Astrocyte (in vitro differentiated cells and primary cell): Measurements from ENCODE around the gene PSENEN. TPM values are rescaled to one million over a fixed set of nuclear protein-coding genes. Genes with fewer than 3 reads are reported as not detected.

ENCODE experiments used
- DNase-seq: peaks from one replicate; pipeline ENCODE4 v3.0.0-alpha.2; 2010; ENCODE audit warnings: low read depth
- FAIRE-seq: peaks from 2 replicates; lab custom pipeline; 2011; peaks lifted over from hg19 to GRCh38; lab: Jason Lieb, UNC
- H2AFZ ChIP-seq: 2 replicates; pipeline ENCODE4 v1.6.0; 2012; ENCODE audit warnings: low read depth, low read length, inconsistent platforms
- H3K27ac ChIP-seq: 2 replicates; pipeline ENCODE4 v1.5.1; 2011; ENCODE audit warnings: low read depth, low read length, inconsistent platforms
- H3K27me3 ChIP-seq: 2 replicates; pipeline ENCODE4 v1.6.0; 2011; ENCODE audit warnings: low read length, inconsistent platforms; ENCODE audit not compliant: insufficient read depth
- H3K36me3 ChIP-seq: 2 replicates; pipeline ENCODE4 v1.5.1; 2011; ENCODE audit warnings: low read length, inconsistent platforms; ENCODE audit not compliant: insufficient read depth
- H3K4me1 ChIP-seq: 2 replicates; pipeline ENCODE4 v1.5.1; 2011; ENCODE audit warnings: low read length, inconsistent platforms; ENCODE audit not compliant: insufficient read depth
- H3K4me2 ChIP-seq: 2 replicates; pipeline ENCODE4 v1.6.0; 2012; ENCODE audit warnings: low read length, inconsistent platforms
- H3K4me3 ChIP-seq: 2 replicates; pipeline ENCODE4 v1.5.1; 2011; ENCODE audit warnings: low read depth, mild to moderate bottlenecking, low read length, inconsistent platforms; ENCODE audit not compliant: insufficient read depth
- H3K79me2 ChIP-seq: 2 replicates; pipeline ENCODE4 v1.6.0; 2012; ENCODE audit warnings: mild to moderate bottlenecking, low read length, inconsistent platforms; ENCODE audit not compliant: insufficient read depth
- H3K9ac ChIP-seq: 2 replicates; pipeline ENCODE4 v1.6.0; 2012; ENCODE audit warnings: mild to moderate bottlenecking, low read length, inconsistent platforms
- H3K9me3 ChIP-seq: 2 replicates; pipeline ENCODE4 v1.5.1; 2012; ENCODE audit warnings: low read depth, mild to moderate bottlenecking, low read length, inconsistent platforms; ENCODE audit not compliant: insufficient read depth
- H4K20me1 ChIP-seq: 2 replicates; pipeline ENCODE4 v1.6.0; 2012; ENCODE audit warnings: low read length, inconsistent platforms; ENCODE audit not compliant: insufficient read depth
- H3K27ac Mint-ChIP-seq: one replicate; pipeline ENCODE4 v1.8.0; 2021; ENCODE audit warnings: mild to moderate bottlenecking, mixed read lengths; ENCODE audit not compliant: unreplicated experiment
- H3K27me3 Mint-ChIP-seq: one replicate; pipeline ENCODE4 v1.8.0; 2021; ENCODE audit warnings: low read depth, mixed read lengths; ENCODE audit not compliant: unreplicated experiment
- H3K36me3 Mint-ChIP-seq: one replicate; pipeline ENCODE4 v1.8.0; 2021; ENCODE audit warnings: low read depth, mixed read lengths; ENCODE audit not compliant: unreplicated experiment
- H3K4me1 Mint-ChIP-seq: one replicate; pipeline ENCODE4 v1.8.0; 2021; ENCODE audit warnings: low read depth, mixed read lengths; ENCODE audit not compliant: unreplicated experiment
- H3K4me3 Mint-ChIP-seq: one replicate; pipeline ENCODE4 v1.8.0; 2021; ENCODE audit warnings: mild to moderate bottlenecking, moderate library complexity, mixed read lengths; ENCODE audit not compliant: unreplicated experiment
- H3K9me3 Mint-ChIP-seq: one replicate; pipeline ENCODE4 v1.8.0; 2021; ENCODE audit warnings: mild to moderate bottlenecking, mixed read lengths; ENCODE audit not compliant: unreplicated experiment
- CTCF ChIP-seq: IDR thresholded peaks from 2 replicates; pipeline ENCODE4 v1.5.1; 2011; ENCODE audit warnings: low read depth, mild to moderate bottlenecking, inconsistent platforms, low read length, moderate library complexity; ENCODE audit not compliant: insufficient read depth
- EZH2 ChIP-seq: IDR thresholded peaks from 2 replicates; pipeline ENCODE4 v1.6.1; 2012; ENCODE audit warnings: mild to moderate bottlenecking, low read length, inconsistent platforms; ENCODE audit not compliant: insufficient read depth
- total RNA-seq: library from RNA; stranded (reverse); gene quantifications from 2 replicates; pipeline ENCODE4 v1.2.1, GENCODE V29; 2021

The PSENEN gene
- total RNA-seq, 1 donor from 2014 or later: 100 TPM

GRCh38 chr19:35719402-35720162, 25.9 kb upstream of the PSENEN start:
- Mint-ChIP-seq H3K4me1 (peaks cover 6% of the 10 kb centered on the region), H3K9me3 (no peaks in the 10 kb centered on the region), H3K27ac (peak overlapping the region; percentile 87), H3K36me3 (peaks cover 6% of the 10 kb centered on the region), H3K27me3 (no peaks in the 10 kb centered on the region), H3K4me3 (peak overlapping the region; percentile 93)
- peaks cover 56% of the 10 kb centered on the region for H4K20me1 ChIP-seq
- peaks cover 18% of the 10 kb centered on the region for H3K4me1 ChIP-seq
- H3K36me3 ChIP-seq: peaks cover 4% of the 10 kb centered on the region
- peak overlapping the region; percentile 97 for H3K4me2 ChIP-seq
- H3K27me3 ChIP-seq: no peaks in the 10 kb centered on the region
- no peak overlapping the region for H3K27ac ChIP-seq
- H3K9ac ChIP-seq: peak overlapping the region; percentile 87
- no peak for FAIRE-seq
- no peak for DNase-seq
- H3K79me2 ChIP-seq: peaks cover 41% of the 10 kb centered on the region
- TF ChIP-seq EZH2: no peak
- TF ChIP-seq CTCF: no peak
- peak overlapping the region; percentile 69 for H3K4me3 ChIP-seq
- H2AFZ ChIP-seq: no peak overlapping the region
- no peaks in the 10 kb centered on the region for H3K9me3 ChIP-seq

GRCh38 chr19:35720163-35720524, 25.3 kb upstream of the PSENEN start:
- Histone ChIP-seq H3K79me2 (peaks cover 41% of the 10 kb centered on the region), H3K27ac (no peak overlapping the region), H2AFZ (no peak overlapping the region), H3K36me3 (peaks cover 9% of the 10 kb centered on the region), H3K4me2 (no peak overlapping the region), H3K4me1 (peaks cover 18% of the 10 kb centered on the region), H4K20me1 (peaks cover 57% of the 10 kb centered on the region), H3K9ac (no peak overlapping the region), H3K9me3 (no peaks in the 10 kb centered on the region), H3K27me3 (no peaks in the 10 kb centered on the region), H3K4me3 (no peak overlapping the region)
- Mint-ChIP-seq H3K4me1 (peaks cover 6% of the 10 kb centered on the region), H3K27ac (no peak overlapping the region), H3K4me3 (peak overlapping the region; percentile 78), H3K36me3 (peaks cover 6% of the 10 kb centered on the region), H3K9me3 (no peaks in the 10 kb centered on the region), H3K27me3 (no peaks in the 10 kb centered on the region)
- DNase-seq (no peak), FAIRE-seq (no peak)
- TF ChIP-seq EZH2 (no peak), CTCF (no peak)

- Histone ChIP-seq H3K9ac (no peak overlapping the region), H3K36me3 (peaks cover 12% of the 10 kb centered on the region)
- FAIRE-seq: no peak
These were observed 24.8 kb upstream of the PSENEN start for GRCh38 chr19:35720648-35721047.

More at GRCh38 chr19:35720648-35721047, 24.8 kb upstream of the PSENEN start:
- H3K36me3 Mint-ChIP-seq: peaks cover 6% of the 10 kb centered on the region
- H3K27ac Mint-ChIP-seq: no peak overlapping the region
- no peak overlapping the region for H2AFZ ChIP-seq
- H3K4me1 Mint-ChIP-seq: peaks cover 6% of the 10 kb centered on the region
- TF ChIP-seq CTCF (no peak), EZH2 (no peak)
- H4K20me1 ChIP-seq: peaks cover 57% of the 10 kb centered on the region
- no peaks in the 10 kb centered on the region for H3K27me3 ChIP-seq
- no peak overlapping the region for H3K4me3 Mint-ChIP-seq
- peaks cover 18% of the 10 kb centered on the region for H3K4me1 ChIP-seq
- H3K27me3 Mint-ChIP-seq: no peaks in the 10 kb centered on the region
- H3K4me2 ChIP-seq: no peak overlapping the region
- no peak overlapping the region for H3K27ac ChIP-seq
- H3K79me2 ChIP-seq: peaks cover 41% of the 10 kb centered on the region
- DNase-seq: no peak
- no peaks in the 10 kb centered on the region for H3K9me3 Mint-ChIP-seq
- no peak overlapping the region for H3K4me3 ChIP-seq
- H3K9me3 ChIP-seq: no peaks in the 10 kb centered on the region
